Measurements from ENCODE around the gene ADAMTS14. TPM values are rescaled to one million over a fixed set of nuclear protein-coding genes. Genes with fewer than 3 reads are reported as not detected.

ADAMTS14 gene
- total RNA-seq, 2 donors from 2014 or later: 0.44 to 0.79 TPM

DNA sequence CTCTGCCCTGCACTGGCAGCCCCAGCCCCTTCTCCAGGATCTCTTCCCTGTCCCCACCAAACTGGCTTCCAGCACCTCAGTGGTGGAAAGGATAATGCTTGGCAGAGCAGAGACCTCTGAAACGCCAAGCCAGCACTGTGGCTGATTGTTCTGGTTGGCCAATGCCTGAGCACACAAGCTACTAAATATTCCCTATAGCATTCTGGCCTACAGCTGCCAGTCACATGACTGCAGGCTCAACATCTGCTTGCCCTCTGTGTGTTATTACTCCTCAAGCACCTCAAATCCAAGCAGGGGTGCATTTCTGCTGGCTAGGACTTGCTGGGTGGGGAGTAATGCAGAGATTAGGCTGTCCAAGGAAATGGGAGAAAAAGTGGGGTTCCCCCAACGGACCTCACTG is 106.8 kb downstream of the ADAMTS14 start:
- Histone ChIP-seq H3K4me1 (ENCODE audit: control insufficient read depth, insufficient read depth, low read length) (no peaks in the 10 kb centered on the region), H3K36me3 (ENCODE audit: control insufficient read depth, insufficient read depth, low read length) (no peaks in the 10 kb centered on the region), H3K4me3 (ENCODE audit: low read length) (no peak overlapping the region), H3K27me3 (ENCODE audit: control insufficient read depth, insufficient read depth, low read length, poor library complexity, severe bottlenecking) (no peaks in the 10 kb centered on the region), H3K9me3 (ENCODE audit: control insufficient read depth, low read length) (no peaks in the 10 kb centered on the region), H3K27ac (ENCODE audit: low read depth, low read length) (no peak overlapping the region), H3K9ac (ENCODE audit: extremely low read depth, low read length, poor library complexity, severe bottlenecking) (no peak overlapping the region)
- Mint-ChIP-seq H3K27me3 (ENCODE audit: insufficient read depth) (no peaks in the 10 kb centered on the region), H3K9me3 (no peaks in the 10 kb centered on the region), H3K4me1 (peaks cover 6% of the 10 kb centered on the region), H3K27ac (no peak overlapping the region), H3K4me3 (no peak overlapping the region), H3K36me3 (ENCODE audit: low read depth) (no peaks in the 10 kb centered on the region)
- peak; percentile 41 for DNase-seq
- TF ChIP-seq, protein P1, sequence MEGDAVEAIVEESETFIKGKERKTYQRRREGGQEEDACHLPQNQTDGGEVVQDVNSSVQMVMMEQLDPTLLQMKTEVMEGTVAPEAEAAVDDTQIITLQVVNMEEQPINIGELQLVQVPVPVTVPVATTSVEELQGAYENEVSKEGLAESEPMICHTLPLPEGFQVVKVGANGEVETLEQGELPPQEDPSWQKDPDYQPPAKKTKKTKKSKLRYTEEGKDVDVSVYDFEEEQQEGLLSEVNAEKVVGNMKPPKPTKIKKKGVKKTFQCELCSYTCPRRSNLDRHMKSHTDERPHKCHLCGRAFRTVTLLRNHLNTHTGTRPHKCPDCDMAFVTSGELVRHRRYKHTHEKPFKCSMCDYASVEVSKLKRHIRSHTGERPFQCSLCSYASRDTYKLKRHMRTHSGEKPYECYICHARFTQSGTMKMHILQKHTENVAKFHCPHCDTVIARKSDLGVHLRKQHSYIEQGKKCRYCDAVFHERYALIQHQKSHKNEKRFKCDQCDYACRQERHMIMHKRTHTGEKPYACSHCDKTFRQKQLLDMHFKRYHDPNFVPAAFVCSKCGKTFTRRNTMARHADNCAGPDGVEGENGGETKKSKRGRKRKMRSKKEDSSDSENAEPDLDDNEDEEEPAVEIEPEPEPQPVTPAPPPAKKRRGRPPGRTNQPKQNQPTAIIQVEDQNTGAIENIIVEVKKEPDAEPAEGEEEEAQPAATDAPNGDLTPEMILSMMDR (conservative IDR thresholded peaks at IDR 0.05): no peak
- WGBS, 2 experiments (ENCODE audit: insufficient coverage in 1 of 2, insufficient read length in 1 of 2): 90 to 100% methylated on average over 2 of the region's 2 CpGs

DNA sequence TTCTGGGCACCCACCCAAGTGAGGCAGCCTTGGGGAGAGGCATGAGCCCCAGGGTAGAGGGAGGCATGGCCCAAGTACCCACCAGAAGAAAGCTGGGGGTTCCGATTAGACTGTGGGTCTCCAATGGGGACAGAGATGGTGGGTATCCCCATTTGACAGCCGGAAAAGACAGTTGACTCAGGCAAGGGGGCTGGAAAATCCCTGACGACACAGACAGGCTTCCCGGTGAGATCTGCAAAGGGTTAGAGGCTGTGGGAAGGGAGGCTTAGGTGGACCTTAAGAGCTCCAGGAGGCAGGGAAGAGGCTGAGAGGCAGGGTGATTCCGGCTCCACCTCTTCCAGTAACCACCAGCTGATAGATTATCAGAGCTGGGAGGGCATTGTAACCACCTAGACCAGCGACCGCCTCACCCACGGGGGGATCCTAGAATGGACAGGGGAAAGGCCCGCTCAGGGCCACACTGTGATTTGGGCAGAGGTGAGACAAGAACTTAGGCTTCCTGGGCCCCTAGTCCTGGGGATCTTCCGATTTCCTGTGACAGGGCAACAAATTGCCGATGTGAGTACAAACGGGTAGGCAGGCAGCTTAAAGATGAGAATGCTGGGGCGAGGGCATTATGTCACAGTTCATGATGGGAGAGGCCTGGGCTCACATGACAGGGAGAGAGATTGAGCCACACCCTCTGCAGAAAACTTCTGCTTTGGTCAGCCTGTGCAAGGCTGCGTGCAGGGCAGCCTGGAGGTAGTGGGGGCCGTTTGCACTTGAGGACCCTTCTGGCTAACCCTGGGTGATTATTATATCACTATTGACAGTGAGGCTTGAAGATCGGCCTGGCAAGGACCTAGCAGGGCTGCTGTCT is 107.4 kb downstream of the ADAMTS14 start:
- no peak overlapping the region for H3K4me3 ChIP-seq (ENCODE audit: low read length)
- DNase-seq: peak; percentile 35
- Mint-ChIP-seq H3K4me1 (peaks cover 6% of the 10 kb centered on the region), H3K9me3 (no peaks in the 10 kb centered on the region), H3K36me3 (ENCODE audit: low read depth) (no peaks in the 10 kb centered on the region), H3K4me3 (no peak overlapping the region), H3K27me3 (ENCODE audit: insufficient read depth) (no peaks in the 10 kb centered on the region), H3K27ac (no peak overlapping the region)
- no peaks in the 10 kb centered on the region for H3K36me3 ChIP-seq (ENCODE audit: control insufficient read depth, insufficient read depth, low read length)
- no peaks in the 10 kb centered on the region for H3K4me1 ChIP-seq (ENCODE audit: control insufficient read depth, insufficient read depth, low read length)
- no peak overlapping the region for H3K9ac ChIP-seq (ENCODE audit: extremely low read depth, low read length, poor library complexity, severe bottlenecking)
- H3K9me3 ChIP-seq (ENCODE audit: control insufficient read depth, low read length): no peaks in the 10 kb centered on the region
- no peaks in the 10 kb centered on the region for H3K27me3 ChIP-seq (ENCODE audit: control insufficient read depth, insufficient read depth, low read length, poor library complexity, severe bottlenecking)
- TF ChIP-seq, protein P1 (conservative IDR thresholded peaks at IDR 0.05): no peak
- H3K27ac ChIP-seq (ENCODE audit: low read depth, low read length): no peak overlapping the region
- WGBS, 2 experiments (ENCODE audit: insufficient coverage in 1 of 2, insufficient read length in 1 of 2): 91 to 95% methylated on average over 15 to 16 of the region's 16 CpGs

DNA sequence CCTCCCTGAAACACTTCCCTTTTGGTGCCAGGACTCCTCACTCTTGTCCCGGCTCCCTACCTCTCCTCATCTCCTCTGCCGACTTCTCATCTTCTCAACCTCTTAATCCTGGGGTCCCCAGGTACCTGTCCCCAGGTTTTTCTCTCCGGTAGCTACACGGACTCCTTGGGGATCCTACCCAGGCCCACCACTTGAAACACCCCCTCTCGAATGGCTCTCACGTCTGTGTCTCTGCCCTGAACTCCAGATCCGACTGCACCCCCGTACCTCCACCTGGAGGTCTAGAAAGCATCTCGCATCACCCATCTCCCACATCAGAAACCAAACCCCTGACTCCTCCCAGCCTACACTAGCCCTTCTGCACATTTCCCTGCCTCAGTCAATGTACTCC is 108.1 kb downstream of the ADAMTS14 start:
- no peak overlapping the region for H3K27ac Mint-ChIP-seq
- H3K36me3 Mint-ChIP-seq (ENCODE audit: low read depth): no peaks in the 10 kb centered on the region
- no peak for DNase-seq
- TF ChIP-seq, protein P1 (conservative IDR thresholded peaks at IDR 0.05): no peak
- H3K27me3 ChIP-seq (ENCODE audit: control insufficient read depth, insufficient read depth, low read length, poor library complexity, severe bottlenecking): no peaks in the 10 kb centered on the region
- peaks cover 6% of the 10 kb centered on the region for H3K4me1 Mint-ChIP-seq
- H3K36me3 ChIP-seq (ENCODE audit: control insufficient read depth, insufficient read depth, low read length): no peaks in the 10 kb centered on the region
- 89 to 92% methylated on average over 3 to 9 of the region's 9 CpGs for WGBS, 2 experiments (ENCODE audit: insufficient coverage in 1 of 2, insufficient read length in 1 of 2)
- no peaks in the 10 kb centered on the region for H3K9me3 Mint-ChIP-seq
- no peaks in the 10 kb centered on the region for H3K9me3 ChIP-seq (ENCODE audit: control insufficient read depth, low read length)
- H3K4me1 ChIP-seq (ENCODE audit: control insufficient read depth, insufficient read depth, low read length): no peaks in the 10 kb centered on the region
- no peak overlapping the region for H3K9ac ChIP-seq (ENCODE audit: extremely low read depth, low read length, poor library complexity, severe bottlenecking)
- no peak overlapping the region for H3K27ac ChIP-seq (ENCODE audit: low read depth, low read length)
- H3K4me3 Mint-ChIP-seq: no peak overlapping the region
- no peak overlapping the region for H3K4me3 ChIP-seq (ENCODE audit: low read length)
- no peaks in the 10 kb centered on the region for H3K27me3 Mint-ChIP-seq (ENCODE audit: insufficient read depth)

All from endodermal cell (in vitro differentiated cells).